Brain microvascular endothelial cell (primary cell): ENCODE data around the gene EFNA5.
A peak's percentile ranks its signal among the peaks of the same experiment; 100 is the strongest.
"Not testable (repeated sequence)": the region's sequence is repeated elsewhere in the genome, so short reads cannot be mapped to it uniquely, and the experiment has no call there.

Experiments used
- DNase-seq: peaks from one replicate; pipeline ENCODE4 v3.0.0-alpha.2; 2020
- H3K27ac ChIP-seq: fragments of 250-450 bp; sonication (Bioruptor Pico); 2 replicates; pipeline ENCODE4 v1.5.1; 2020; ENCODE audit warnings: mild to moderate bottlenecking, moderate library complexity
- H3K27me3 ChIP-seq: fragments of 250-450 bp; sonication (Bioruptor Pico); replicated peaks from 2 replicates; pipeline ENCODE4 v1.5.1; 2020; ENCODE audit warnings: mild to moderate bottlenecking
- H3K36me3 ChIP-seq: fragments of 250-450 bp; sonication (Bioruptor Pico); replicated peaks from 2 replicates; pipeline ENCODE4 v1.5.1; 2020; ENCODE audit warnings: mild to moderate bottlenecking
- H3K4me3 ChIP-seq: 2 replicates; pipeline ENCODE4 v1.5.1; 2011; ENCODE audit warnings: low read depth, mild to moderate bottlenecking, control low read depth, low read length, moderate library complexity
- in situ Hi-C: cut with HindIII; loops from 2 replicates; pipeline ENCODE4 v1.10.0; 2017; ENCODE audit warnings: low sequenced_read_pairs, low pct_ligation_motif_present
- TF ChIP-seq, protein P1 (sequence below): IDR thresholded peaks from 2 replicates; pipeline ENCODE4 v1.5.1; 2011; ENCODE audit warnings: low read depth, mild to moderate bottlenecking, moderate library complexity, low read length, control low read depth, inconsistent platforms; ENCODE audit errors: missing control alignments

Gene EFNA5

DNA sequence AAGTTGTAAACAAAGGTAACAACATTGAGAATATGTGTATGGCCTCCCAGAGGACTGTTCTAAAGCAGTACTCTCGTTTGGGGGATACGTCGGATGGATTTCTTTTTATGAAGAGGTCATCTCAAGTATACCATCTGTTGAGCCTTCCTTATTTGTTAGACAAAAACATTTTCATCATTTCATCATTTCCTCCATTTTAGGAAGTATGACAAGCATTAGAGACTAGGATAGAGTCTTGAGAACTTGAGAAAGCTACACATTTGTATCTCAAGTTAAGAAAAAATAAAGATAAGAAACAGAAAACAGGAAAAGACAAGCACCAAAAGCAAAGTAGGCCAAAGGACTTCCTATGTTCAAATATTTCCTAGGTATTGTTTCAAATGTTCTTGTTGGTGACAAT lies 307.0 kb downstream of the EFNA5 start:
- in situ Hi-C loops: no loop called here
- no peak overlapping the region for H3K27ac ChIP-seq
- DNase-seq: no peak
- TF ChIP-seq, protein P1, sequence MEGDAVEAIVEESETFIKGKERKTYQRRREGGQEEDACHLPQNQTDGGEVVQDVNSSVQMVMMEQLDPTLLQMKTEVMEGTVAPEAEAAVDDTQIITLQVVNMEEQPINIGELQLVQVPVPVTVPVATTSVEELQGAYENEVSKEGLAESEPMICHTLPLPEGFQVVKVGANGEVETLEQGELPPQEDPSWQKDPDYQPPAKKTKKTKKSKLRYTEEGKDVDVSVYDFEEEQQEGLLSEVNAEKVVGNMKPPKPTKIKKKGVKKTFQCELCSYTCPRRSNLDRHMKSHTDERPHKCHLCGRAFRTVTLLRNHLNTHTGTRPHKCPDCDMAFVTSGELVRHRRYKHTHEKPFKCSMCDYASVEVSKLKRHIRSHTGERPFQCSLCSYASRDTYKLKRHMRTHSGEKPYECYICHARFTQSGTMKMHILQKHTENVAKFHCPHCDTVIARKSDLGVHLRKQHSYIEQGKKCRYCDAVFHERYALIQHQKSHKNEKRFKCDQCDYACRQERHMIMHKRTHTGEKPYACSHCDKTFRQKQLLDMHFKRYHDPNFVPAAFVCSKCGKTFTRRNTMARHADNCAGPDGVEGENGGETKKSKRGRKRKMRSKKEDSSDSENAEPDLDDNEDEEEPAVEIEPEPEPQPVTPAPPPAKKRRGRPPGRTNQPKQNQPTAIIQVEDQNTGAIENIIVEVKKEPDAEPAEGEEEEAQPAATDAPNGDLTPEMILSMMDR: no peak
- no peaks in the 10 kb centered on the region for H3K27me3 ChIP-seq
- H3K36me3 ChIP-seq: no peaks in the 10 kb centered on the region
- no peak overlapping the region for H3K4me3 ChIP-seq

DNA sequence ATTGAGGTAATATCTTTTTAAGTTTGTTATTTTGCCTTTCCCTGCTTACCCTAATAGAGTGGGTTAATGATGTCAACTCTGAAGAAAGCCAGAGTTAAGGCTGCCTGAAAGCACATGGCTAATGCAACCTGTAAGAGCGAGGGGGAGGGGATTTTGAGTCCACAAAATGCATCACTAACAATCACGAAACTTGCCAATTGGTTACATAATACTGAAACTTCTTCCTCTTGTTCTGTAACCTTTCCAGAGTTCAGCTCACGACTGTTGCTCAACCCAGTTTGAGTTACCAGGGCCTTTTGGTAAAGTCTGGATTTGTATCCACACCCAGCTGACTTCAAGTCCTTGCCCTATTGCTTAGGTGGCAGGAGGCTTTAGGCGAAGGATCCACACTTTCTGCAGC lies 308.8 kb downstream of the EFNA5 start:
- no peak for DNase-seq
- TF ChIP-seq, protein P1: no peak
- Histone ChIP-seq H3K36me3 (no peaks in the 10 kb centered on the region), H3K27me3 (no peaks in the 10 kb centered on the region), H3K27ac (no peak overlapping the region), H3K4me3 (no peak overlapping the region)
- in situ Hi-C loops: no loop called here

DNA sequence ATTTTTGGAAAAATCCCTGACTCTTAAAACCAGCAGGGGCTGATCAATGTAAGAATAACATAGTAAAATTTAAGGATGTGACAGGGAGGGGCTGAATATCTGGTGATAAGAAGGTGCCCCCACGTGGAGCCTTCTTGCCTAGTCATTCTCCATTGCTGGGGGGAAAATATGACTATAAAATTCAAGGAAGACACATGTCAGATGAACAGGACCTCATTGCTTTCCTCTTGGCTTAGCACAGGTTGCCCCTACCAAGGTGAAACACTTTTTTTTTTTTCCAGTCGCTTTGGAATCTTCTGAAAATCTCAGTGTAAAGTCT lies 310.9 kb downstream of the EFNA5 start:
- in situ Hi-C loops: no loop called here
- no peaks in the 10 kb centered on the region for H3K36me3 ChIP-seq
- DNase-seq: no peak
- H3K27ac ChIP-seq: no peak overlapping the region
- no peaks in the 10 kb centered on the region for H3K27me3 ChIP-seq
- TF ChIP-seq, protein P1: no peak
- no peak overlapping the region for H3K4me3 ChIP-seq

DNA sequence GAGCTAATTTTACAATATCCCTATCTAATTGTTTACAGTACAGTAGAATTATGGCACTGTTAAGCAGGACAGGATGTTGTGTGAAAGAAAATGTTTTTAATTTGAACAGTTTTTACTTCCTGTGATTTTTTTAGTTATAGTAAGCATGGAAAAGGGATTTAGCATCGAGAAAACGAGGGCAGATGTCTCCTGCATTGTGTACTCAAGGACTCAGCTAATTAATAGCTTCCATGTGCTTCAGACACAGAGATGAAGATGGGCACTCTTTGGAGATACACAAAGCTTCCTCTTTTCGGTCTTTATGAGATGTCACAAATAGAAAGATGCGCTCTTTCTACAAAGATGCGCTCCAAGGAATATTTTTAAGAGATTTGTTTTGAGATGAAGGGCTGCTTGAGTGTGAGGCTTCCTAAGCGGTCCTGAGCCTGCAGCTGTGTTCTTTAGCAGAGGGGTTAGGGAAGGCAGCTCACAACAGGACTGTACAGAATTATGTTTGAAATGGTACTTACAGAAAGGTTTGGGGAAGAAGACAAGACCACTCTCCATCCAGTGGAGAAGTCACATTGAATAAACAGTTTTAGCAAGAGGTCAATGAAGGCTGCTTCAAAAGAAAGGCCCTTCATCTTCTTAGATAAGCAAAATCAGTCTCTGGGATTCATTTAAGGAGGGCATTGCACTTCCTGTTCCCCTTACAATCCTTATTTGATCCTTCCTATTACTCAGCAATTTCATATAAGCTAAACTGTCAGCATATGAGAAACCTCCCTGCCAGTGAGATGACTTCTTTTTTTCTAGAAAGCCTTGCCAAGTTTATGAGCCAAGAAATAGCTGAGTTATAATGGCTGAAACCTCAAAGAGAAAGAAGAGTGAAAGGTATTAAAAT lies 311.5 kb downstream of the EFNA5 start:
- in situ Hi-C loops: no loop called here
- H3K36me3 ChIP-seq: no peaks in the 10 kb centered on the region
- H3K4me3 ChIP-seq: no peak overlapping the region
- TF ChIP-seq, protein P1: no peak
- DNase-seq: peak; percentile 24
- H3K27me3 ChIP-seq: no peaks in the 10 kb centered on the region
- no peak overlapping the region for H3K27ac ChIP-seq

DNA sequence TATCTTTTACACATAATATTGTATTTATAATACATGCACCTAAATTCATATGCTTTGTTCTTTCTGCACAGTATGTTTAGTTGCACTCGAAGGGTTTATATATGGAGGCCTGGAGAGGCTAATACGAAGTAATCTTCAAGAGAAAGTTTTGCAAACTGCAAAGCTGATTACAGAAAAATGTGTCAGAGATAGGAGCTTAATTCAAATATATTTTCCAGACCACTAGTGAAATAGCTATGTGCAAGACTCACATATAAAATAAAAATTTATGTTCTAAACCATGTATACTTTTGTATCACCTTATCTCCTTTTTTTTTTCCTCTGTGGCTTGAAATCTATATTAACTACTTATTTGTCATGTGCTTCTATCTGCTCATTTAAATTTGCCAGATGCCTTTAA lies 313.8 kb downstream of the EFNA5 start:
- in situ Hi-C loops: no loop called here
- Histone ChIP-seq H3K4me3 (no peak overlapping the region), H3K36me3 (no peaks in the 10 kb centered on the region), H3K27ac (no peak overlapping the region), H3K27me3 (no peaks in the 10 kb centered on the region)
- DNase-seq: no peak
- TF ChIP-seq, protein P1: no peak

DNA sequence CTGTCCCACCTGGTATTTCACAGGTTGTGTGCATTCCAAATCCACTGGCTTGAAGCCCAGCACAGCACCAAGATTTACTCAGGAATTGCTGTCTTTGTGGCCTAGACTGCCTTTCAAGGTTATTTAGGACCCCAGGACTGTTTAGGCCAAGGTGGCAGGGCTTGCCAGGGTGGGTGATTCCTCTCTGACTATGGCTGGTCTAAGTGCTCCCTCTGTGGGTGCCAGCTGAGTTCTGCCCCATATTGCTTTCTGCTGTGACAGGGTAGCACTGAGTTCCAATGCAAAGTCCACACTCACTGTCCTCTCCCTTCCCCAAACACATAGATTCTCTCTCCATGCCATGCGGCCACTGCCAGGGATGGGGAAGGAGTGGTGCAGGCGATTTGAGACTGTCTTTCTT lies 318.2 kb downstream of the EFNA5 start:
- in situ Hi-C loops: no loop called here
- TF ChIP-seq, protein P1: peak; percentile 8
- no peak for DNase-seq
- Histone ChIP-seq H3K36me3 (no peaks in the 10 kb centered on the region), H3K27ac (no peak overlapping the region), H3K4me3 (no peak overlapping the region), H3K27me3 (no peaks in the 10 kb centered on the region)

DNA sequence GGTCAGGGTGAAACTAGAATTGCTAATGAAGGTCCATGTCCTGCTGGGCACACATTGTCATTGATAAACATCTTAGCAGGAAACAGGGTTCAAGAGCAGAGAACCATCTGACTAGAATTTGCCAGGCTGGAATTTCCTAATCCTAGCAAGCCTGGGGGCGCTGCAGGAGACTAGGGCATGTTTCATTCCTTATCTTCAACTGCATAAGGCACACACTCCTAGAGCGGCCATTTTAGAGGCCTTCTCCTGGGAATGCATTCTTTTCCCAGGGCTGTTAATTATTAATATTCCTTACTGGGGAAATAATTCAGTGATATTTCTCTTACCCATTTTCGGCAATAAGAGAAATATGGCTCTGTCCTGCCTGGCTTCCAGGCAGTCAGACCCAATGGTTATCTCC lies 324.2 kb downstream of the EFNA5 start:
- H3K27ac ChIP-seq, DNase-seq, H3K4me3 ChIP-seq, H3K27me3 ChIP-seq, in situ Hi-C loops, H3K36me3 ChIP-seq: not testable (repeated sequence)
